Large intestine (tissue), 3 donors: ENCODE measurements around the gene CD74. TPM values are rescaled to one million over a fixed set of nuclear protein-coding genes. Genes with fewer than 3 reads are reported as not detected.

Experiments used
- DNase-seq, 2 donors: peaks; one replicate each; pipeline versions ENCODE4 v3.0.0 to v3.0.0-alpha.2; 2013
- H3K27ac ChIP-seq: one replicate; pipeline ENCODE4 v1.5.1; 2013; ENCODE audit warnings: low read length
- H3K27me3 ChIP-seq: 2 replicates; pipeline ENCODE4 v1.6.1; 2013; ENCODE audit warnings: low read length; ENCODE audit not compliant: control insufficient read depth, insufficient read depth
- H3K36me3 ChIP-seq: 2 replicates; pipeline ENCODE4 v1.6.1; 2013; ENCODE audit warnings: low read length; ENCODE audit not compliant: control insufficient read depth, insufficient read depth
- H3K4me1 ChIP-seq: one replicate; pipeline ENCODE4 v1.6.1; 2013; ENCODE audit warnings: low read length; ENCODE audit not compliant: control insufficient read depth, insufficient read depth
- H3K4me3 ChIP-seq: one replicate; pipeline ENCODE4 v1.5.1; 2013; ENCODE audit warnings: low read length
- H3K9me3 ChIP-seq: one replicate; pipeline ENCODE4 v1.6.1; 2013; ENCODE audit warnings: mild to moderate bottlenecking, low read depth, low read length, moderate library complexity; ENCODE audit not compliant: control insufficient read depth
- WGBS: methylation state at CpG from one replicate; pipeline ENCODE4 v1.1.5; 2013; ENCODE audit warnings: low lambda C conversion rate; ENCODE audit not compliant: insufficient coverage; 5-methylcytosine and 5-hydroxymethylcytosine counted together
- polyA plus RNA-seq: library from polyadenylated mRNA; unstranded; fragments of 120-200 nt; gene quantifications from one replicate; pipeline ENCODE4 v1.2.1, GENCODE V29; 2013

CD74 gene
- polyA plus RNA-seq, 1 donor: 742 TPM

DNA sequence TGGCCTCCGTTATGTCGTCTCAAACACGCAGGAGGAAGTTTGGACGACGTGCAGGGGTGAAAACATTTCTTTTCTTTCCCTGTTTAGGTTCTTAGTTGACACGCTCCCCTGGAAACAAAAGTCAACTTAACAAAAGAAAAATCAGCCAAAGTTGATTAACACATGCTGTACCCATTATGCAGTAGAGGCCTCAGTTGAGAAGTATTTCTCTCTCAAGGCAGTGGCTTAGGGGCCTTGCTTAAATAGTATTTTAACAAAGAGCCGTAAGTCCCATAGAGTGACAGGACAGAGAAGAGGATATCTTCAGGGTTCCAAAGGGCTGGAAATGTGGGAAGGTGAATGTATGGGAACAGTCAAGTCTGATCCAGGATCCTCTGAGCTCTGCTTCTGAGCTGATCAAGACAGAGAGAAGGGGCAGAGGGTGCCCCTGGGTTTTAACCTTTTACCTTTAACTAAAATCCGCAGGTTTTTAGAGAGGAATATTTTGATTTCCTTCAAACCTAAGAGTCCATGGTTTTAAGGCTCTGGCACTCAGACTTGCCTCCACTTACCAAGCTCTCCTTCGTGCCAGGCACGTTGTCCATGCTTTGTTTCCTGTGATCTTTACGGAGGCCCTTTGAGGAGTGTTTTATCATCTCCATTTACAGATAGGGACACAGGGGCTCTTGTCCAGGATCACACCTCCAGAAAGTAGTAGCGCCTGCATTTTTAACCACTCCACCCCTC is 629 bp upstream of the CD74 start:
- peak overlapping the region; percentile 52 for H3K4me3 ChIP-seq
- no peaks in the 10 kb centered on the region for H3K27me3 ChIP-seq

GRCh38 chr5:150411245-150411979 is 1.3 kb downstream of the CD74 start:
- no peak for DNase-seq
- peak overlapping the region; percentile 79 for H3K27ac ChIP-seq
- no peaks in the 10 kb centered on the region for H3K9me3 ChIP-seq
- WGBS: 88% methylated on average over 1 of the region's 5 CpGs
- H3K4me1 ChIP-seq: peaks cover 16% of the 10 kb centered on the region
- no peaks in the 10 kb centered on the region for H3K36me3 ChIP-seq
- H3K27me3 ChIP-seq: no peaks in the 10 kb centered on the region
- H3K4me3 ChIP-seq: peak overlapping the region; percentile 52

More for the DNA sequence above, 629 bp upstream of the CD74 start:
- no peaks in the 10 kb centered on the region for H3K9me3 ChIP-seq
- peak overlapping the region; percentile 79 for H3K27ac ChIP-seq
- H3K36me3 ChIP-seq: no peaks in the 10 kb centered on the region
- no peak for DNase-seq
- 80% methylated on average over 1 of the region's 12 CpGs for WGBS
- H3K4me1 ChIP-seq: peaks cover 16% of the 10 kb centered on the region

- Histone ChIP-seq H3K27me3 (no peaks in the 10 kb centered on the region), H3K27ac (peak overlapping the region; percentile 79), H3K4me3 (peak overlapping the region; percentile 52), H3K4me1 (peaks cover 16% of the 10 kb centered on the region), H3K36me3 (peaks cover 2% of the 10 kb centered on the region), H3K9me3 (no peaks in the 10 kb centered on the region)
- DNase-seq: peak; percentile 77 to 79
- 28% methylated on average over 2 of the region's 4 CpGs for WGBS
These were observed 2.0 kb downstream of the CD74 start for GRCh38 chr5:150410524-150411244.

DNA sequence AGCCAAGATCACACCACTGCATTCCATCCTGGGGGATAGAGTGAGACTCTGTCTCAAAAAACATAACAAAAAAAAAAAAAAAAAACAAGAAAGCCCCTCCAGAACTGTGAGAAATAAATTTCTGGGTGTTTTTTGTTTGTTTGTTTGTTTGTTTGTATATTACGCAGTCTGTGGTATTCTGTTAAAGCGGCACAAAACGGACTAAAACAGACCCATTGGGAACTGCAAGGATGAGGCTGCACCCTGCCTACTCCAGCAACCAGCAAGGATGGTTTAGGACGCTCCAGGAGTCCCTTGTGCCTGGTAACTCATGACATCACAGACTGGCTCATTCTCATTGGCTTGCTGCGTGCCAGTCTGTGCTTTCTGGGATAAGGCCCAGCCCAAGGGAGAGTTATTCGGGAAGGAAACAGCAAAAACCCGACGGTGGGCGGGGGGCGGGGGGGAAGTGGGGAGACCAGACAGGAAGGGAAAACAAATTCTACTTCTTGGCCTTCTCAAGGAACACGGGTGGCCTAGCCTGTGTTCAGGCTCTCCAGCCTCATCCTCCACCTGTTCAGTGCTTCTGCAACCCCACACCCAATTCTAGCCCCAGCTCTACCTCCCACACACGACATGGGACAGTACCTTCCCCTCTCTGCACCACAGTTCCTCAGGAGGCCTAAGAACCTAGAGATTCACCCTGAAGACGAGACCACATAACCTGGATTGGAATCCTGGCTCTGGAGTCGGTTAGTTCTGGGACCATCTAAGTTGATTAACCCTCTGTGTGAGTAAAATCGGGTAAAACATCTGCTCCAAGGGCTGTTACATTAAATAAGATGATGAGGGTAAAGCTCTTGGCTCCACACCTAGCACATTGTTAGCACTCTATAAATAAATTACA is 2.8 kb downstream of the CD74 start:
- Histone ChIP-seq H3K4me1 (peaks cover 16% of the 10 kb centered on the region), H3K36me3 (peaks cover 9% of the 10 kb centered on the region), H3K9me3 (no peaks in the 10 kb centered on the region), H3K27me3 (no peaks in the 10 kb centered on the region), H3K27ac (peak overlapping the region; percentile 22), H3K4me3 (peak overlapping the region; percentile 11)
- peak; percentile 81 to 82 for DNase-seq
- no CpG with 5 or more reads among the region's 15 CpGs for WGBS

- Histone ChIP-seq H3K4me3 (no peak overlapping the region), H3K36me3 (peaks cover 20% of the 10 kb centered on the region), H3K27ac (no peak overlapping the region), H3K27me3 (no peaks in the 10 kb centered on the region), H3K9me3 (no peaks in the 10 kb centered on the region), H3K4me1 (peaks cover 11% of the 10 kb centered on the region)
- WGBS: 80% methylated on average over 1 of the region's 8 CpGs
- DNase-seq: no peak
These were observed 4.3 kb downstream of the CD74 start for GRCh38 chr5:150408231-150408943.

GRCh38 chr5:150407096-150407720 is 5.5 kb downstream of the CD74 start:
- no peak overlapping the region for H3K27ac ChIP-seq
- no peak overlapping the region for H3K4me3 ChIP-seq
- H3K4me1 ChIP-seq: peaks cover 5% of the 10 kb centered on the region
- H3K36me3 ChIP-seq: peaks cover 30% of the 10 kb centered on the region
- no CpG with 5 or more reads among the region's 13 CpGs for WGBS
- H3K27me3 ChIP-seq: no peaks in the 10 kb centered on the region
- no peaks in the 10 kb centered on the region for H3K9me3 ChIP-seq
- no peak for DNase-seq

GRCh38 chr5:150406723-150407095 is 6.0 kb downstream of the CD74 start:
- no peak overlapping the region for H3K4me3 ChIP-seq
- H3K36me3 ChIP-seq: peaks cover 35% of the 10 kb centered on the region

GRCh38 chr5:150406103-150406722 is 6.5 kb downstream of the CD74 start:
- WGBS: no CpG with 5 or more reads among the region's 4 CpGs
- no peak overlapping the region for H3K27ac ChIP-seq

More at GRCh38 chr5:150406723-150407095, 6.0 kb downstream of the CD74 start:
- Histone ChIP-seq H3K4me1 (peaks cover 5% of the 10 kb centered on the region), H3K9me3 (no peaks in the 10 kb centered on the region), H3K27ac (no peak overlapping the region), H3K27me3 (no peaks in the 10 kb centered on the region)
- DNase-seq: no peak
- no CpG with 5 or more reads among the region's 10 CpGs for WGBS

More at GRCh38 chr5:150406103-150406722, 6.5 kb downstream of the CD74 start:
- no peak for DNase-seq
- peaks cover 5% of the 10 kb centered on the region for H3K4me1 ChIP-seq
- no peaks in the 10 kb centered on the region for H3K27me3 ChIP-seq
- peaks cover 39% of the 10 kb centered on the region for H3K36me3 ChIP-seq
- H3K4me3 ChIP-seq: no peak overlapping the region
- no peaks in the 10 kb centered on the region for H3K9me3 ChIP-seq
